ENCODE measurements around the gene RPLP2. TPM values are rescaled to one million over a fixed set of nuclear protein-coding genes. Genes with fewer than 3 reads are reported as not detected.

Gene RPLP2
- total RNA-seq, 2 donors from 2014 or later: 170 to 221 TPM

DNA sequence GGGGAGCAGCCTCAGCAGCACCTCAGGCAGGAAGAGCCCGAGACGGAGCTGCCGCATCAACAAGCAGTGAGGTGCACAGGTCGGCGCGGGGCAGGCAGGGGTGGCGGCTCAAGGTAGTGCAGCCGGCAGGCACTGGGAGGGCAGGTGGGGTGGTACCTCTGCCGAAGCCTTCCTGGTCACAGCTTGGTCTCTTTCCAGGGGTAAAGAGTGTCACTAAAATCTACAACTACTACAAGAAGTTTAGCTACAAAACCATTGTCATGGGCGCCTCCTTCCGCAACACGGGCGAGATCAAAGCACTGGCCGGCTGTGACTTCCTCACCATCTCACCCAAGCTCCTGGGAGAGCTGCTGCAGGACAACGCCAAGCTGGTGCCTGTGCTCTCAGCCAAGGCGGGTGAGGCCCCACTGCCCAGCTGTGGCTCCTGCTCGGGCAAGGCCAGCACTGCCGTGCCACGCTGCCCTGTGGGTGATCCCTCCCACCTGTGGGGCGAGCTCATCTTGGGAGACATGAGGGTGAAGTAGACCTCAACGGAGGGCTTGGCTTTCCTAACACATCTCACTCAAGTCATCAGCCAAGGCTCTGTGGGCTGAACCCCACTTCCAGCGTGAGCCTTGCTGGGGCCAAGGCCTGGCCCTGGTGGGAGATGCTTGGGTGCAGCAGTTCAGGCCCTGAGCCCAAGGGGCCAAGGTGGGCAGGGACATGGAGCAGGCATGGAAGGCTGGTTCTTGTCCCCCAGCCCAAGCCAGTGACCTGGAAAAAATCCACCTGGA is 46.0 kb upstream of the RPLP2 start:
- ATAC-seq (ENCODE audit: insufficient number of reproducible peaks, low FRiP score, low read depth) (no peak), DNase-seq (ENCODE audit: low spot score) (no peak)
- Histone ChIP-seq H3K9me3 (no peaks in the 10 kb centered on the region), H3K27me3 (replicated peaks; ENCODE audit: insufficient read depth) (no peaks in the 10 kb centered on the region), H3K4me1 (ENCODE audit: control insufficient read depth in 1 of 2, low read depth in 2 of 2) (no peaks in the 10 kb centered on the region), H3K27ac (no peak overlapping the region), H3K4me3 (no peak overlapping the region), H3K36me3 (peaks cover 39% of the 10 kb centered on the region)
- TF ChIP-seq, protein P1, sequence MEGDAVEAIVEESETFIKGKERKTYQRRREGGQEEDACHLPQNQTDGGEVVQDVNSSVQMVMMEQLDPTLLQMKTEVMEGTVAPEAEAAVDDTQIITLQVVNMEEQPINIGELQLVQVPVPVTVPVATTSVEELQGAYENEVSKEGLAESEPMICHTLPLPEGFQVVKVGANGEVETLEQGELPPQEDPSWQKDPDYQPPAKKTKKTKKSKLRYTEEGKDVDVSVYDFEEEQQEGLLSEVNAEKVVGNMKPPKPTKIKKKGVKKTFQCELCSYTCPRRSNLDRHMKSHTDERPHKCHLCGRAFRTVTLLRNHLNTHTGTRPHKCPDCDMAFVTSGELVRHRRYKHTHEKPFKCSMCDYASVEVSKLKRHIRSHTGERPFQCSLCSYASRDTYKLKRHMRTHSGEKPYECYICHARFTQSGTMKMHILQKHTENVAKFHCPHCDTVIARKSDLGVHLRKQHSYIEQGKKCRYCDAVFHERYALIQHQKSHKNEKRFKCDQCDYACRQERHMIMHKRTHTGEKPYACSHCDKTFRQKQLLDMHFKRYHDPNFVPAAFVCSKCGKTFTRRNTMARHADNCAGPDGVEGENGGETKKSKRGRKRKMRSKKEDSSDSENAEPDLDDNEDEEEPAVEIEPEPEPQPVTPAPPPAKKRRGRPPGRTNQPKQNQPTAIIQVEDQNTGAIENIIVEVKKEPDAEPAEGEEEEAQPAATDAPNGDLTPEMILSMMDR (IDR thresholded peaks at IDR 0.05): no peak

DNA sequence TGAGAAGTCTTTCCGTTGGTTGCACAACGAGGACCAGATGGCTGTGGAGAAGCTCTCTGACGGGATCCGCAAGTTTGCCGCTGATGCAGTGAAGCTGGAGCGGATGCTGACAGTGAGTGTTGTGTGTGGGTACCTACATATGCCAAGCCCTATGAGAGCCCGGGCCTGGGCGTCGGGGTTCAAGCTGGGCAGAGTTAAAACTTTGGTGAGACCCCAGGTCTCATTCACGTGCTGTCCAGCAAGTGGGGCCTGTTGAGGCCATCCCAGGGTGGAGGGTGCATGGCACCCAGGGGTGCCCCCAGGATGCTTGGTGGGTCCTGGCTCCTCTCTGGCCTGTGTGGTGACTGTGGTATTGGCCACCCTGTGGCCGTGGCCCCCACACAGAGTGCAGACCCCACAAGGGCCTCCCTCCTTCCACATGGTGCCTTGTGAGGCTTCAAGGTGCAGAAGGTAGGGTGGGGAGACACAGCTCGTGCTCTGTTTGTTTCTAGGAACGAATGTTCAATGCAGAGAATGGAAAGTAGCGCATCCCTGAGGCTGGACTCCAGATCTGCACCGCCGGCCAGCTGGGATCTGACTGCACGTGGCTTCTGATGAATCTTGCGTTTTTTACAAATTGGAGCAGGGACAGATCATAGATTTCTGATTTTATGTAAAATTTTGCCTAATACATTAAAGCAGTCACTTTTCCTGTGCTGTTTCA is 45.3 kb upstream of the RPLP2 start:
- no peak overlapping the region for H3K4me3 ChIP-seq
- no peaks in the 10 kb centered on the region for H3K27me3 ChIP-seq (replicated peaks; ENCODE audit: insufficient read depth)
- H3K27ac ChIP-seq: no peak overlapping the region
- peaks cover 32% of the 10 kb centered on the region for H3K36me3 ChIP-seq
- DNase-seq (ENCODE audit: low spot score) (no peak), ATAC-seq (ENCODE audit: insufficient number of reproducible peaks, low FRiP score, low read depth) (no peak)
- no peaks in the 10 kb centered on the region for H3K4me1 ChIP-seq (ENCODE audit: control insufficient read depth in 1 of 2, low read depth in 2 of 2)
- no peaks in the 10 kb centered on the region for H3K9me3 ChIP-seq
- TF ChIP-seq, protein P1 (IDR thresholded peaks at IDR 0.05): no peak

GRCh38 chr11:765025-765801 is 44.6 kb upstream of the RPLP2 start:
- DNase-seq (ENCODE audit: low spot score): no peak
- H3K27ac ChIP-seq: no peak overlapping the region
- ATAC-seq (ENCODE audit: insufficient number of reproducible peaks, low FRiP score, low read depth): peak; percentile 48
- TF ChIP-seq, protein P1 (IDR thresholded peaks at IDR 0.05): peak; percentile 71
- H3K9me3 ChIP-seq: no peaks in the 10 kb centered on the region
- H3K36me3 ChIP-seq: peaks cover 30% of the 10 kb centered on the region
- no peaks in the 10 kb centered on the region for H3K27me3 ChIP-seq (replicated peaks; ENCODE audit: insufficient read depth)
- no peaks in the 10 kb centered on the region for H3K4me1 ChIP-seq (ENCODE audit: control insufficient read depth in 1 of 2, low read depth in 2 of 2)
- no peak overlapping the region for H3K4me3 ChIP-seq

DNA sequence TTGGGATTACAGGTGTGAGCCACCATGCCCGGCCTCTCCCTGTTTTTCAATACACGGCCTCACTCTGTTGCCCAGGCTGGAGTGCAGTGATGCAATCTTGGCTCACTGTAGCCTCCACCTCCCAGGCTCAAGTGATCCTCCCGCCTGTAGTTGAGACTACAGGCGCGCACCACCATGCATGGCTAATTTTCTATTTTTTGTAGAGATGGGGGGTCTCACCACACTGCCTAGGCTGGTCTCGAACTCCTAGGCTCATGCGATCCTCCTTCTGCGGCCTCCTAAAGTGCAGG is 44.0 kb upstream of the RPLP2 start:
- H3K4me1 ChIP-seq (ENCODE audit: control insufficient read depth in 1 of 2, low read depth in 2 of 2): no peaks in the 10 kb centered on the region
- no peak overlapping the region for H3K27ac ChIP-seq
- no peaks in the 10 kb centered on the region for H3K9me3 ChIP-seq
- no peak for DNase-seq (ENCODE audit: low spot score)
- ATAC-seq (ENCODE audit: insufficient number of reproducible peaks, low FRiP score, low read depth): no peak
- H3K27me3 ChIP-seq (replicated peaks; ENCODE audit: insufficient read depth): no peaks in the 10 kb centered on the region
- TF ChIP-seq, protein P1 (IDR thresholded peaks at IDR 0.05): no peak
- no peak overlapping the region for H3K4me3 ChIP-seq
- peaks cover 31% of the 10 kb centered on the region for H3K36me3 ChIP-seq

All from thoracic aorta (tissue), 2 donors.